Ovary (tissue), 10 donors: ENCODE results near the gene TP53BP2. TPM values are rescaled to one million over a fixed set of nuclear protein-coding genes. Genes with fewer than 3 reads are reported as not detected.
A peak's percentile ranks its signal among the peaks of the same experiment; 100 is the strongest.
"Not testable (repeated sequence)": the region's sequence is repeated elsewhere in the genome, so short reads cannot be mapped to it uniquely, and the experiment has no call there.

Source experiments
- DNase-seq, 5 donors: peaks; one replicate each; pipeline ENCODE4 v3.0.0-alpha.2; 2019 to 2020
- H3K27ac ChIP-seq, 2 donors: fragments of 200-600 bp; one replicate each; pipeline versions ENCODE4 v1.5.1 to v1.8.0; 2019 to 2022
- H3K27me3 ChIP-seq: fragments of 200-600 bp; one replicate; pipeline ENCODE4 v1.8.0; 2022
- H3K36me3 ChIP-seq: fragments of 200-600 bp; sonication (generic); one replicate; pipeline ENCODE4 v1.5.1; 2019
- H3K4me1 ChIP-seq: one replicate; pipeline ENCODE4 v1.8.1; 2013; ENCODE audit warnings: mild to moderate bottlenecking, moderate library complexity; ENCODE audit not compliant: insufficient read depth
- H3K4me3 ChIP-seq: fragments of 200-600 bp; sonication (generic); one replicate; pipeline ENCODE4 v1.5.1; 2017
- H3K9me3 ChIP-seq, 2 donors: fragments of 200-600 bp in 1 of 2; sonication (generic) in 1 of 2; one replicate each; pipeline versions ENCODE4 v1.5.1 to v1.8.1; 2013 to 2019; ENCODE audit warnings: mild to moderate bottlenecking in 1 of 2, moderate library complexity in 1 of 2
- CTCF ChIP-seq, 3 donors: fragments of 450-650 bp in 2 of 3; fragments of 200-600 bp in 1 of 3; IDR thresholded peaks; one replicate each; pipeline versions ENCODE4 v1.5.1 to v1.8.0; 2016 to 2022; ENCODE audit warnings: antibody characterized with exemption in 3 of 3, mild to moderate bottlenecking in 1 of 3
- EP300 ChIP-seq: sonication (generic); formaldehyde crosslinking; IDR thresholded peaks from one replicate; pipeline ENCODE4 v1.6.1; 2017; ENCODE audit warnings: antibody characterized with exemption
- POLR2A ChIP-seq: fragments of 450-650 bp; IDR thresholded peaks from one replicate; pipeline ENCODE4 v1.6.1; 2017; ENCODE audit warnings: antibody characterized with exemption, mild to moderate bottlenecking, moderate library complexity
- WGBS, 3 donors: extraction: QIAGEN DNeasy Blood & Tissue Kit in 1 of 3; methylation state at CpG; one replicate each; pipeline versions ENCODE4 v1.1.5 to v1.1.7; 2013 to 2017; 5-methylcytosine and 5-hydroxymethylcytosine counted together
- intact Hi-C, 4 donors: fragments of 100-400 bp; cut with DNase I; formaldehyde crosslinking; loops; one replicate each; pipeline versions ENCODE4 v1.11.0 to v1.15.1; 2022 to 2023
- long read RNA-seq, 3 donors: library from polyadenylated mRNA in 2 of 3; unstranded in 2 of 3; transcript quantifications; one replicate each; pipeline ENCODE4 v2.0.0 and lab custom pipeline, GENCODE V29; 2021 to 2026
- polyA plus RNA-seq, 2 donors: library from polyadenylated mRNA; stranded (reverse); fragments of 200-250 nt in 1 of 2; fragments of 350-450 nt in 1 of 2; fragmentation: Illumina TruSeq in 1 of 2; extraction: RNeasy Lipid Tissue Mini Kit (QIAGEN cat#74804) in 1 of 2; gene quantifications; one replicate each; pipeline ENCODE4 v1.2.3, GENCODE V29; 2013 to 2014
- total RNA-seq, 7 donors: library from RNA; depleted of rRNA in 2 of 7; stranded (reverse); fragments of >200 nt in 2 of 7; fragmentation: NEBNext Ultra II Directional in 3 of 7; extraction: Animal tissue kit (Norgen Biotek cat#: 25700) in 3 of 7; gene quantifications; one replicate each; pipeline versions ENCODE4 v1.1.0 to v1.2.4, GENCODE V29; 2016 to 2023
- donor health status: DM: no; HTN: no; CAD: no; lungs with moderate emphysema.
- donor health status: DM: no; HTN: no; CAD: no.
- donor health status: Bipolar disorder and iron deficiency.
- donor health status: DM: yes; HTN: yes; CAD: no.
- donor health status: DM: no; HTN: no; CAD: no.
- donor health status: DM: yes; HTN: yes; CAD: no.

The TP53BP2 gene
- total RNA-seq: 10 to 100 TPM; 29.3 to 43.6 (median 39.3) TPM
- polyA plus RNA-seq: 10 to 100 TPM; 12.4 to 26.9 TPM
- long read RNA-seq, donor 1, partial matches to known transcripts: 11 of 12 reads
- long read RNA-seq, donor 1, other reads (novel, unspliced or antisense): 1 of 12 reads
- long read RNA-seq, donor 2, full-length matches to known transcripts: 4 of 9 reads
- long read RNA-seq, donor 2, partial matches to known transcripts: 5 of 9 reads
- long read RNA-seq, donor 2, other reads (novel, unspliced or antisense): 0 of 9 reads
- long read RNA-seq, donor 3, full-length matches to known transcripts: 56 of 78 reads
- long read RNA-seq, donor 3, partial matches to known transcripts: 11 of 78 reads
- long read RNA-seq, donor 3, other reads (novel, unspliced or antisense): 11 of 78 reads

- H3K27ac ChIP-seq: peak within 1 kb of the TSS; percentile 98 to 99
- peak; percentile 88 to 94 (median 90) for DNase-seq
- H3K4me3 ChIP-seq: peak within 1 kb of the TSS; percentile 84
- H3K27me3 ChIP-seq: no peaks in the 10 kb centered on the region
- H3K9me3 ChIP-seq: no peaks in the 10 kb centered on the region
- intact Hi-C loops: loop anchor here in 1 of 4 donors (10.0 kb wide), 1 partner anchor 131 kb away; the partner anchor contains the start of gene CAPN2
- 0% methylated on average over 30 to 107 of the region's 107 CpGs for WGBS, 3 donors
- no peaks in the 10 kb centered on the region for H3K36me3 ChIP-seq
- H3K4me1 ChIP-seq: peaks cover 4% of the 10 kb centered on the region
- TF ChIP-seq CTCF (IDR thresholded peaks at IDR 0.05): peak; percentile 74 to 90 (median 76)
- peak; percentile 82 for TF ChIP-seq POLR2A
- TF ChIP-seq EP300: no peak
Observed at GRCh38 chr1:223845810-223846682, at the start of gene TP53BP2. Gene TP53BP2, minus strand, starts transcription at chr1:223845947. Its CDS starts 267 bp downstream, at chr1:223845680.

DNA sequence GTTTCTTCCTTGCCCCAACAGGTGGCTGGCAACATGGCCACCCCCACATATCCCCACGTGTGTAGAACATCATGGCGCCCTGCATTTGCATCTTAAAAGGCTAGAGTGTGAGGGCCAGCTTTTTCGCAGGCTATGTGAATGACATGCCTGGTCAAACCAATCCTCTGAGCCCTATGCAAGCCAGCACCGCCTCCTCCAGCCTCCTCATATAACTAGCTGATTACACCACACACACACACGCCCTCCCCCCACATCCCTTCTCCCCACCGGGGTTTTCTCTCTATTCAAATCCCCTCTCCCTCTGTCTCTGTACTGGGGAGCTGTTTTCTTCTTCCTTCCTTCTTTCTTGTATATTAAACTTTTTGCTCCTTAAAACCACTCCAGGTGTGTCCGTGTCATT, 44.7 kb upstream of the TP53BP2 start:
- 56 to 62% (median 56%) methylated on average over 4 to 6 of the region's 7 CpGs for WGBS, 3 donors
- intact Hi-C loops, H3K27ac ChIP-seq, H3K4me3 ChIP-seq, H3K36me3 ChIP-seq, H3K4me1 ChIP-seq, DNase-seq, H3K27me3 ChIP-seq, H3K9me3 ChIP-seq: not testable (repeated sequence)

GRCh38 chr1:223889319-223889718, 43.6 kb upstream of the TP53BP2 start:
- H3K27ac ChIP-seq, H3K4me1 ChIP-seq, DNase-seq, intact Hi-C loops, H3K4me3 ChIP-seq, H3K9me3 ChIP-seq, H3K27me3 ChIP-seq, H3K36me3 ChIP-seq: not testable (repeated sequence)
- 82 to 91% (median 85%) methylated on average over 4 of the region's 4 CpGs for WGBS, 3 donors

GRCh38 chr1:223887747-223888418, 42.1 kb upstream of the TP53BP2 start:
- DNase-seq: peak in 1 of 5 donors; percentile 35
- H3K36me3 ChIP-seq: no peaks in the 10 kb centered on the region
- H3K9me3 ChIP-seq: no peaks in the 10 kb centered on the region
- no peaks in the 10 kb centered on the region for H3K27me3 ChIP-seq
- no peaks in the 10 kb centered on the region for H3K4me1 ChIP-seq
- intact Hi-C loops: no loop called here
- 28 to 31% (median 28%) methylated on average over 12 of the region's 12 CpGs for WGBS, 3 donors
- no peak overlapping the region for H3K27ac ChIP-seq
- H3K4me3 ChIP-seq: no peak overlapping the region
- TF ChIP-seq EP300: no peak
- no peak for TF ChIP-seq POLR2A
- TF ChIP-seq CTCF (IDR thresholded peaks at IDR 0.05): no peak

DNA sequence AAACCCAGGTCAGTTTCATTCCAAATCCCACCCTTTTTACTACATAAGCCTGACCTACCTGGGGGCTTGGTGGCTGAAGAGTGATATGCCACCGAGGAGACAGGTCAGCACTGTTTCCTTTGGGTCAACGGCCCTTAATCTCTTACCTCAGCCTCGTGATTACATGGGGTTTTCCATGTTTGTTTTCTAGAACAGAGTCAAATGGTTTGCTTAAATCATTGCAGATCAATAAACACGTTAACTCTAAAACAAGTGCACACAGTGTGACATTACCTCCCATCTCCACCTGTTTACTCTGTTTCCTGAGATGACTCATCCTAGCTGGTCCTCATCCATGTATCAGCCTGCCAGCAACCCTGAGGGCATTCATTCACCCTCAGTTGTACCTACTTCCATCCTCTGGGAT, 40.8 kb upstream of the TP53BP2 start:
- TF ChIP-seq CTCF (IDR thresholded peaks at IDR 0.05): no peak
- no peak for TF ChIP-seq EP300
- no peak for TF ChIP-seq POLR2A
- H3K4me3 ChIP-seq: no peak overlapping the region
- H3K27ac ChIP-seq: no peak overlapping the region
- 64 to 71% (median 67%) methylated on average over 4 of the region's 4 CpGs for WGBS, 3 donors
- H3K27me3 ChIP-seq: no peaks in the 10 kb centered on the region
- no peaks in the 10 kb centered on the region for H3K9me3 ChIP-seq
- DNase-seq: no peak
- intact Hi-C loops: no loop called here
- no peaks in the 10 kb centered on the region for H3K4me1 ChIP-seq
- H3K36me3 ChIP-seq: no peaks in the 10 kb centered on the region
